ENCODE measurements around the gene FIGNL1.

The FIGNL1 gene

DNA sequence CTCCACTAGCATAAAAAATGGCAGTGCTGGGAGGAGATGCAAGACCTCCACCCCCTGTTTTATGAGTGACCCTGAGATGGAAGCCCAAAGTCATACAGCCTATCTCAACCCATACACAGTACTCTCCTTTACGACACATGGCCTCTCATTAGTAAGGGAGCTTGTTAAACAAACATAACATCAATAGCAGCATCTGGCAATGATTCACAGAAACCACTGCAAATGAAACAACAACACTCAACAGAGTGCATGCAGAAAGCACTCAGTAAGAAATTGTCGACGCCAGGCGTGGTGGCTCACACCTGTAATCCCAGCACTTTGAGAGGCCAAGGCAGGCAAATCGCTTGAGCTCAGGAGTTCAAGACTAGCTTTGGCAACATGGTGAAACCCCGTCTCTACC, 27.5 kb upstream of the FIGNL1 start:
- H3K27me3 ChIP-seq (ENCODE audit: insufficient read depth, poor library complexity, severe bottlenecking), result no peaks in the 10 kb centered on the region
- no peak for DNase-seq (ENCODE audit: low spot score)
- no peak overlapping the region for H3K27ac ChIP-seq (ENCODE audit: poor library complexity, severe bottlenecking)
- no peaks in the 10 kb centered on the region for H3K9me3 ChIP-seq (ENCODE audit: severe bottlenecking)
- no peak for ATAC-seq (ENCODE audit: low read depth)
- H3K4me3 ChIP-seq (ENCODE audit: severe bottlenecking), result no peak overlapping the region
- H3K4me1 ChIP-seq (ENCODE audit: insufficient read depth, poor library complexity, severe bottlenecking), result no peaks in the 10 kb centered on the region
- H3K36me3 ChIP-seq (ENCODE audit: low read depth), result no peaks in the 10 kb centered on the region
- TF ChIP-seq, protein P1, sequence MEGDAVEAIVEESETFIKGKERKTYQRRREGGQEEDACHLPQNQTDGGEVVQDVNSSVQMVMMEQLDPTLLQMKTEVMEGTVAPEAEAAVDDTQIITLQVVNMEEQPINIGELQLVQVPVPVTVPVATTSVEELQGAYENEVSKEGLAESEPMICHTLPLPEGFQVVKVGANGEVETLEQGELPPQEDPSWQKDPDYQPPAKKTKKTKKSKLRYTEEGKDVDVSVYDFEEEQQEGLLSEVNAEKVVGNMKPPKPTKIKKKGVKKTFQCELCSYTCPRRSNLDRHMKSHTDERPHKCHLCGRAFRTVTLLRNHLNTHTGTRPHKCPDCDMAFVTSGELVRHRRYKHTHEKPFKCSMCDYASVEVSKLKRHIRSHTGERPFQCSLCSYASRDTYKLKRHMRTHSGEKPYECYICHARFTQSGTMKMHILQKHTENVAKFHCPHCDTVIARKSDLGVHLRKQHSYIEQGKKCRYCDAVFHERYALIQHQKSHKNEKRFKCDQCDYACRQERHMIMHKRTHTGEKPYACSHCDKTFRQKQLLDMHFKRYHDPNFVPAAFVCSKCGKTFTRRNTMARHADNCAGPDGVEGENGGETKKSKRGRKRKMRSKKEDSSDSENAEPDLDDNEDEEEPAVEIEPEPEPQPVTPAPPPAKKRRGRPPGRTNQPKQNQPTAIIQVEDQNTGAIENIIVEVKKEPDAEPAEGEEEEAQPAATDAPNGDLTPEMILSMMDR (IDR thresholded peaks at IDR 0.05; ENCODE audit: poor library complexity, severe bottlenecking), result no peak

DNA sequence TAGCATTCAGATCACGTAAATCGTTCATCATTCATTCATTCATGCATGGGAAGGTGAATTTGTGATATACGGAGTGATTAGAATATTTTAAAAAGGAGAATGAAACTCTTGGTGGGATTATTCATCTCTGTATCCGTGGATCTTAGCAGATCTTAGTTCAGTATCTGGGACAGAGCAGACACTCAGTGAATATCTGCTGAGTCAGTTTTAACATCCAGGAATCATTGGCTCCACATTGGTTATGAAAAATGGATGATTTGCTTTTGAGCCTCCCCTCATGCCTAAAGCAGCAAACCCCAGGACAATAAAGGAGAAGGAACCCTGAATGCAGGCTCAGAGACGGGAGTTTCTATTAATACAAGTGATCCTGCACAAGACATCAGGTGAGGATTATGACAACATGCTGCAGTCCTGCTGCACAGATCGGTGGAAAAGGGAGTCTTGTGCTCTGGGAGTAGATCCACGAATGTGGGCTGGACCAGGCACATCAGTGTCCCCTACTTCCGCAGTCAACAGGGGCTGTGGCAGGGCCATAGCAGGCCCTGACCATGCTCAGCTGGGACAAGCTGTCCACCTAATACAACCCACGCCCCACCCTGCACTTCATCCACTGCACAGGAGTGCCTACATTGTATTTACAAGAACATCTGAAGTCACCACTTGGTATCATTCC, 26.9 kb upstream of the FIGNL1 start:
- Histone ChIP-seq H3K36me3 (ENCODE audit: low read depth) (no peaks in the 10 kb centered on the region), H3K27ac (ENCODE audit: poor library complexity, severe bottlenecking) (no peak overlapping the region), H3K9me3 (ENCODE audit: severe bottlenecking) (no peaks in the 10 kb centered on the region), H3K4me1 (ENCODE audit: insufficient read depth, poor library complexity, severe bottlenecking) (no peaks in the 10 kb centered on the region), H3K27me3 (ENCODE audit: insufficient read depth, poor library complexity, severe bottlenecking) (no peaks in the 10 kb centered on the region), H3K4me3 (ENCODE audit: severe bottlenecking) (no peak overlapping the region)
- ATAC-seq (ENCODE audit: low read depth) (no peak), DNase-seq (ENCODE audit: low spot score) (no peak)
- TF ChIP-seq, protein P1 (IDR thresholded peaks at IDR 0.05; ENCODE audit: poor library complexity, severe bottlenecking), result no peak

DNA sequence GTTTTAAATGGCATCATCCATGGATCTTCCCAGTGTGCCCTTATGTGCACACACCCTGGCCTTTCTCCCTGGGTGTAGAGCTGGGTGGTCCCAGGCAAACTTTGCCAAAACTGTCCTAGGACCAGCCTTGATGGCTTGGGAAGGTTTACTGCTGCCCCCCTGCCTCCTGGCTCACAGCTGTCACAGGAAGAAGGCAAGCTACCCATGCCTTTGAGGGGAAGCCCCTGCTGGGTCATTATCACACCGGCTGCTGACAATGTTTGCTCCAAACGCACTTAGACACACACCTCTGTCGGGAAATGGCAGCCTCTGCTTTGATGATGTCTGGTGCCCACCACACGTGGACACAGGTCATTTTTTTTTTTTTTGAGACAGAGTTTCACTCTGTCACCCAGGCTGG, 25.2 kb upstream of the FIGNL1 start:
- ATAC-seq (ENCODE audit: low read depth) (no peak), DNase-seq (ENCODE audit: low spot score) (no peak)
- Histone ChIP-seq H3K27me3 (ENCODE audit: insufficient read depth, poor library complexity, severe bottlenecking) (no peaks in the 10 kb centered on the region), H3K9me3 (ENCODE audit: severe bottlenecking) (no peaks in the 10 kb centered on the region), H3K36me3 (ENCODE audit: low read depth) (no peaks in the 10 kb centered on the region), H3K27ac (ENCODE audit: poor library complexity, severe bottlenecking) (no peak overlapping the region), H3K4me1 (ENCODE audit: insufficient read depth, poor library complexity, severe bottlenecking) (no peaks in the 10 kb centered on the region), H3K4me3 (ENCODE audit: severe bottlenecking) (no peak overlapping the region)
- TF ChIP-seq, protein P1 (IDR thresholded peaks at IDR 0.05; ENCODE audit: poor library complexity, severe bottlenecking), result no peak

DNA sequence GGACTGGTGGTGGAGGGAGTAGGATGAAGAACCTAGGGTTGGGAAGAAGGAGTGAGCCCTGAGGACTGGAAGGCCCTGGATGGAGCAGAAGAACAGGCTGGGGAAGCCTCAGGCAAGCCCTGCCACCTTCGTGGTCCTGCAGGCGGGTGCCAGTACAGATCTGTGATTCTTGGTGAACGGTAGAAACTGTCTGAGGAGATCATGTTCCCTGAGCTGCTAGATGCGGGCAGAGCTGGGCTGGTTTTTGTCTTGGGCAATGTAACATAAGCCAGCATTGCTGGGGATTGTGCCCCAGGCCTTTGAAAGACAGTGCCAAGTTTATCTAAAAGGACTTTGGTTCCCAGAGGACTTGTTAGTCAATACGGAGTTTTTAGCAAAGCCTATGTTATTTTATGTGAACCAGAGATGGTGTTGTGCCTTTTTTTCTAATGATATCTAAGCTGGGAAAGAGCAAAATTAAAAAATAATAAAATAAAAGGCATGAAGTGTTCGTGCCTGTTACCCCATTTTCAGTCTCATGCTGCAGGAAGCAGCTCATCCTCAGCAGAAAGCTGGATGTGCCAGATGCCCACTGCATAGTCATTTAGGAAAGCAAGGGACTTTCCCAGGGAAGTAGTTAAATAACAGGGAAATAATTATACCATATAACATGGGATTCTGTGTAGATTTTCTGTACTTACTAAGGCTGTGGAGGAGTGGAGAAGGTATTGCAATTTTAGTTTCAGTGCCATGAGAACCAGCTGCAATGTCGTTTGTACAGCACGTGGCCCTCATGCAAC, 24.4 kb upstream of the FIGNL1 start:
- TF ChIP-seq, protein P1 (IDR thresholded peaks at IDR 0.05; ENCODE audit: poor library complexity, severe bottlenecking), result no peak
- no peak for DNase-seq (ENCODE audit: low spot score)

DNA sequence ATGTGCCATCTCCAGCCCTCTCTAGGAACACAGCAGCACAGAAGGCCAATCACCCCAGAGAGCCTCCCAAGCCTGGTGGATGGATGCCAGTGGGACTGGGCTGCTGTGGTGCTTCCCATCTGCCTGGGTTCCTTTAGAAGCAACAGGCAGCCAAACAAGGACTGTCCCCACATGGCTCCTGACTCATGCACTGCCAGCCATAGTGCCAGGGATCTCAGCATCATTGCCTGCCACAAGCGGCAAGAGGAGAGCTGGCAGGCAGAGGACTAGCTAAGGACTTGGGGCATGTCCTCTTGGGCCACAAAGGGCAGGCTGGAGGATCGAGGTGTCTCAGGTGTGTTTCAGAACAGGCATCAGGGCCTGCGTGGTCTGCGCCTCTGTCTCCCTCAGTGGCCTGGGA, 23.4 kb upstream of the FIGNL1 start:
- Histone ChIP-seq H3K4me1 (ENCODE audit: insufficient read depth, poor library complexity, severe bottlenecking) (no peaks in the 10 kb centered on the region), H3K36me3 (ENCODE audit: low read depth) (no peaks in the 10 kb centered on the region), H3K27ac (ENCODE audit: poor library complexity, severe bottlenecking) (no peak overlapping the region), H3K9me3 (ENCODE audit: severe bottlenecking) (no peaks in the 10 kb centered on the region), H3K27me3 (ENCODE audit: insufficient read depth, poor library complexity, severe bottlenecking) (no peaks in the 10 kb centered on the region), H3K4me3 (ENCODE audit: severe bottlenecking) (no peak overlapping the region)
- no peak for DNase-seq (ENCODE audit: low spot score)
- TF ChIP-seq, protein P1 (IDR thresholded peaks at IDR 0.05; ENCODE audit: poor library complexity, severe bottlenecking), result no peak
- no peak for ATAC-seq (ENCODE audit: low read depth)

More for the DNA sequence above, 24.4 kb upstream of the FIGNL1 start:
- ATAC-seq (ENCODE audit: low read depth), result no peak
- no peaks in the 10 kb centered on the region for H3K4me1 ChIP-seq (ENCODE audit: insufficient read depth, poor library complexity, severe bottlenecking)
- no peak overlapping the region for H3K27ac ChIP-seq (ENCODE audit: poor library complexity, severe bottlenecking)
- H3K27me3 ChIP-seq (ENCODE audit: insufficient read depth, poor library complexity, severe bottlenecking), result no peaks in the 10 kb centered on the region
- no peak overlapping the region for H3K4me3 ChIP-seq (ENCODE audit: severe bottlenecking)
- no peaks in the 10 kb centered on the region for H3K9me3 ChIP-seq (ENCODE audit: severe bottlenecking)
- H3K36me3 ChIP-seq (ENCODE audit: low read depth), result no peaks in the 10 kb centered on the region
